Choroid plexus epithelial cell (primary cell): ENCODE measurements around the gene CCDC97.
"Not testable (repeated sequence)": the region's sequence is repeated elsewhere in the genome, so short reads cannot be mapped to it uniquely, and the experiment has no call there.

Experiments
- DNase-seq: peaks from one replicate; pipeline ENCODE4 v3.0.0-alpha.2; 2010; ENCODE audit warnings: low read depth
- H3K4me3 ChIP-seq: 2 replicates; pipeline ENCODE4 v1.5.1; 2011; ENCODE audit warnings: low read depth, mild to moderate bottlenecking, control low read depth, low read length, moderate library complexity
- CTCF ChIP-seq: conservative IDR thresholded peaks from 2 replicates; pipeline ENCODE4 v1.5.1; 2011; ENCODE audit warnings: low read depth, mild to moderate bottlenecking, control low read depth, inconsistent platforms, low read length, moderate library complexity

CCDC97 gene

DNA sequence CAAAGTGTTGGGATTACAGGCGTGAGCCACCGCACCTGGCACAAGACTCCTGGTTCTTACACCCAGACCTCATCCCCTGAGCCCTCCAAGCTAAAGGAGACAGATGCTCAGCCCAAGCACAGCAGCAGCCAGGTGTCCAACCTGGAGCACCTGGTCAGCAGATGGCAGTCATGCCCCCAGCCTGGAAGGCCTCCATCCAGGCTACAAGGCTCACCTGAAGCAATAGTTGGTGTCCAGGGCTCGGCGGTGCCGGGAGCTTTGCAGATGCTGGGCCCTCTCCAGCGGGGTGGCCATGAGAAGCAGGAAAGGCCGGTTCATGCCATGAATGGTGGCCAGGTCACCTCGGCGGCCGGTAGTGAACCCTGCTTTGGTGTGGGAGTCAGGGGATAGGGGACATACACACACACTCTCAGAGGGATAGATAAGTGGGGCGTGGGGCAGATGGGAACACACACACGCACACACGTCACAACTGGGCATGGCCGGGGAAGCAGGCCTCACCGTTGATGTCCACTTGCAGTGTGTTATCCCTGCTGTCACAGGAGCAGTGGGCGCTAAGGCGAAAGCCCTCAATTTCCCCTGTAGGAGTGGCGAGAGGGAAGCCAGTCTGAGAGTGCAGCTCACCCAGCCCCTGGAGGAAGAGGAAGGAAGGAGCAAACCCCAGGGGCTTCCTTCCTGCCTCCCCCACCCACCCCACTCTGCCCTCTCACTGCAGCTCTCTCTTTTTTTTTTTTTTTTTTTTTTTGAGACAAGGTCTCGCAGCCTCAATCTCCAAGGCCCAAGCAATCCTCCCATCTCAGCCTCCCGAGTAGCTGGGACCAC lies 31.9 kb downstream of the CCDC97 start:
- no peak overlapping the region for H3K4me3 ChIP-seq
- no peak for DNase-seq

DNA sequence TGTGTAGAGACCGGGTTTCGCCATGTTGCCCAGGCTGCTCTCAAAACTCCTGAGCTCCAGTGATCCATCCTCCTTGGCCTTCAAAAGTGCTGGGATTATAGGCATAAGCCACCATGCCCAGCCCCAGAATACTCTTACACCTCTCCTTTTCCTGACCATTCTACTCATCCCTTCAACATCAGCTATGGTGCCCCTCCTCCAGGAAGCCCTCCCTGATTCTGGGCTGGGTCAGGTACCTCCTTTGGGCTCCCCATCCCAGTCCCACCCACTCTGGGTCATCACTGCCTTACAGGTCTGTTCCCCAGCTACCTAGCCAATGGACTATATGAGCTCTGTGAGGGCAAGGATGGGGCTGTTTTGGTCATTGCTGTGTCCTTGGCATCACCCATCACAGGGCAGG lies 34.2 kb downstream of the CCDC97 start:
- no peak for DNase-seq
- no peak overlapping the region for H3K4me3 ChIP-seq
- TF ChIP-seq CTCF: no peak

More for the DNA sequence above, 31.9 kb downstream of the CCDC97 start:
- no peak for TF ChIP-seq CTCF

DNA sequence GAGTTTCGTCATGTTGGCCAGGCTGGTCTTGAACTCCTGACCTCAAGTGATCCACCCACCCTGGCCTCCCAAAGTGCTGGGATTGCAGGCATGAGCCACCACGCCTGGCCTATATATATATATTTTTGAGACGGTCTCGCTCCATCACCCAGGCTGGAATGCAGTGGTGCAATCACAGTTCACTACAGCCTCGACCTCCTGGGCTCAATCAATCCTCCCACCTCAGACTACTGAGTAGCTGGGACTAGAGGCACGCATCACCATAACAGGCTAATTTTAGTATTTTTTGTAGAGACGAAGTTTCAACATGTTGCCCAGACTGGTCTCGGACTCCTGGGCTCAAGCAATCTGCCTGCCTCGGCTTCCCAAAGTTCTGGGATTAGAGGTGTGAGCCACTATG lies 36.9 kb downstream of the CCDC97 start:
- DNase-seq: peak; percentile 42
- not testable (repeated sequence) for H3K4me3 ChIP-seq

DNA sequence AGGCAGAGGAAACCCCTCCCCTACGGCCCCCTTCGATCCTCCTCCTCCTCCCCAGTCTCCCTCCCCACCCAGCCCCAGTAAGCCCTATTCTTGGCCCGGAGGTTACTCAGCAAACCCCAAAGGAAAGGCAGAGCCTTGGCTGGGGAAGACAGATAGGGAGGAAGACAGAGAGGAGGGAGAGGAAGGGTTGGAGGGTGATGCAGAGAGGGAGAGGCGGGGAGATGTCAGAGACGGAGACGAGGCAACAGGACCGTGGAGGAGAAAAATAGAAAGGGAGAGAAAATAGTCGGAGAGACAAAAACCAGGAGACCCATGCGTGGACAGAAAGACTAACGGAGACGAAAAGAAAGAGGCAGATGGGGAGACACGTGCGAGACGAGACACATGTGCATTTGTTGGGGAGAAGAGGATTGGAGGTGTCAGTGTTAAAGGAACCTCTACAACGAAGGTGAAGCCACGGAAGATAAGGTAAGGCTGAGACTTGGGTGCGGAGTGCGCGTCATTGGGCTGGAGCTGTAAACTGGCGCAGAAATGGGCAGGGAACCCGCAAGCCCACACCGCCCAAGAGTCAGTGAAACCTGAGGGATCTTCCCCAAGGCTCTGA lies 40.9 kb downstream of the CCDC97 start:
- no peak for TF ChIP-seq CTCF
- DNase-seq: peak; percentile 32
- H3K4me3 ChIP-seq: peak overlapping the region; percentile 77

DNA sequence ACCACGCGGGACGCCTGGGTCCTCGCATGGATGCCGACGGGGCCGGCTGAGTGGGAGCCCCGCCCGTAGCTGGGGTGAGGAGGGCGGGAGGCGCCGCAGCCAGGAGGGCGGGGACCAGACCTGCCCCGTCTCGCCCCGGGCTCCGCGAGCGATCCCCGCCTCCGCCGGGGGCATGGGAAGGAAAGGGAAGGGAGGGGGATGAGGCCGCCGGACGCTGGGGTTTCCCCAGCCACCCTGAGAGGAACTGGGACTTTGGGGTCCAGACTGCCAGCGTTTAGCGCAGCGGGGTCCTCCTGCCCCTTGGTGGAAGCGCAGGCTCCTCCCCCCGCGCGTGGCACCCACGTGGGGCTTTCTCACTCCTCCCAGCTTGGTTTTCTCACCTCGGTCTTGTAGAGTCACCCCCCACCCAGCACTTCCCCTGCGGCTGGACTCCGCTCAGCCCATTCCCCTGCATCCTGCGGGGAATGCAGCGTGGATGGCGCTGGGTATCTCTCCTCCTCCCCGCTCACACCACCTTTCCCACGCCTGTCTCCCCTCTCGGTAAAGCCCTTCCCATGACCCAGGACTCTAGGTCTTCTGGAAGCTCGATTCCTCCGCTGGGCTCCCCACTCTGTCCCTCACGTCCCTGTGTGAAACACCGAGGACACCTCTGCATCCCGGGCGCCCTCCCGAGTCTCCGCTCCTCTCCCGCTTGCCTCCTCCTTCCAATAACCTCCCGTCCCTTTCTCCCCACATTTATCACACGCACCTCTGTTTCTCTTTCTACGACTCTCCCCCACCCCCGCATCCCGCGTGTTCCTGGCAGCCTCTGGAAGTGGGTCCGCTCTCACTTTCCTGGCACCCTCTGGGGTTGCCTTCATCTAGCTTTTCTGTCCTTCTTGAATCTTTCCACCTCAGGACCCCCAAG lies 41.6 kb downstream of the CCDC97 start:
- H3K4me3 ChIP-seq: peak overlapping the region; percentile 77
- TF ChIP-seq CTCF: no peak
- DNase-seq: peak; percentile 55

DNA sequence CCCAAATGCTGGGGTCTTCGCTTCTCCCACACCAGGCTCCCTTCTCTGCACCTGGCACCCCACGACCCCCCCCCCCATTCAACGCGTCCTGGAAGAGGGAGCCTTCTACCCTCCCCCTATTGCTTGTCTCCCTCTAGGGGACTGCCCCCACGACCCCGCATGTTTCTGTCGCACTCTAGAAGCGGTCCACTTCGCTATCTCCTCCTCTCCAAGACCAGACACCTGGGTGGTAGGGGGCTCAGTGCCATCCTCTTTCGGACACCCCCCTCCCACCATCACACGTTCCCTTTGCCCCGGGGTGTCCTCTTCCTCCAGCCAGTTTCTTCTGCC lies 42.3 kb downstream of the CCDC97 start:
- peak overlapping the region; percentile 77 for H3K4me3 ChIP-seq
- no peak for TF ChIP-seq CTCF
- no peak for DNase-seq
